VCaP (cell line): ENCODE results near the gene CTBP2.

Source experiments
- H3K27ac ChIP-seq: fragments of 450-650 bp; 2 replicates; pipeline ENCODE4 v1.5.1; 2017
- CTCF ChIP-seq: fragments of 450-650 bp; conservative IDR thresholded peaks from 2 replicates; pipeline ENCODE4 v1.5.1; 2017; ENCODE audit warnings: mild to moderate bottlenecking, moderate library complexity

The CTBP2 gene

GRCh38 chr10:125076891-125077541, 83.3 kb downstream of the CTBP2 start:
- no peak overlapping the region for H3K27ac ChIP-seq
- no peak for TF ChIP-seq CTCF

- H3K27ac ChIP-seq, result no peak overlapping the region
- no peak for TF ChIP-seq CTCF
Observed at GRCh38 chr10:125076121-125076825, 84.1 kb downstream of the CTBP2 start.

GRCh38 chr10:125073996-125074395, 86.4 kb downstream of the CTBP2 start:
- TF ChIP-seq CTCF, result no peak
- no peak overlapping the region for H3K27ac ChIP-seq

GRCh38 chr10:125072794-125073193, 87.6 kb downstream of the CTBP2 start:
- TF ChIP-seq CTCF, result no peak
- H3K27ac ChIP-seq, result no peak overlapping the region

- no peak overlapping the region for H3K27ac ChIP-seq
- TF ChIP-seq CTCF, result no peak
Observed at GRCh38 chr10:125071008-125071407, 89.4 kb downstream of the CTBP2 start.

- peak overlapping the region; percentile 86 for H3K27ac ChIP-seq
- no peak for TF ChIP-seq CTCF
Observed at GRCh38 chr10:125068406-125068805, 92.0 kb downstream of the CTBP2 start.

- TF ChIP-seq CTCF, result no peak
- H3K27ac ChIP-seq, result peak overlapping the region; percentile 86
Observed at GRCh38 chr10:125067764-125068163, 92.6 kb downstream of the CTBP2 start.
